ENCODE measurements around the gene TTC16.

TTC16 gene

DNA sequence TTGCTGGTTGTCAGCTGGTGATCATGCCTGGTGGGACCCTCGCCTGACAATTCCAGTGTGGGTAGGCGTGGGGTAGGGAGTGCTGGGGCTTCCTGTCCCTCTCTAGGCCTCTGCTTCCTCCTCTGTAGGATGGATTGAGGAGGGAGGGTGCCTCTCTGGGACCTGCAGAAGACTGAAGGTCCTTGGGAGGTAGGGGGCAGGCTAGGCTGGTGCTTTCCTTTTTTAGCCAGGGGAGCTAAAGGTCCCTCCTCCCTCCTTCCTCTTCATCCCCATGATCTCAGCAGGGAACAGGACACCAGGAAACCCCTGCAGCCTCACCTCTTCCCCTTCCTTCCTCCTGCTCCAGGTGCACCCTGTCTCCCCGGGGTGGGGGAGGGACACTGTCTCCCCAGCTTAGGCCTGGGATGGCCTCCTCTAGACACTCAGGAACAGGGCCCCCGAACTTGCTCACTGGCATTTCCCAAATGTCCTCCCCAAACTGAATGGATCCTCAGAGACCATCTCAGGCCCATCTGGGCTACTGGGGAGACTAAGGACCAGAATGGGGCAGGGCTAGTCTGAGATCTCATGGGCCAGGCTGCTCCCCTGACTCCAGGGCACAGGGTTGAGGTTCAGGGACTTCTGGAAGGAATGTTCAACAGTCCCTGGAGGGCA lies 54.2 kb downstream of the TTC16 start:
- DNase-seq: no peak

DNA sequence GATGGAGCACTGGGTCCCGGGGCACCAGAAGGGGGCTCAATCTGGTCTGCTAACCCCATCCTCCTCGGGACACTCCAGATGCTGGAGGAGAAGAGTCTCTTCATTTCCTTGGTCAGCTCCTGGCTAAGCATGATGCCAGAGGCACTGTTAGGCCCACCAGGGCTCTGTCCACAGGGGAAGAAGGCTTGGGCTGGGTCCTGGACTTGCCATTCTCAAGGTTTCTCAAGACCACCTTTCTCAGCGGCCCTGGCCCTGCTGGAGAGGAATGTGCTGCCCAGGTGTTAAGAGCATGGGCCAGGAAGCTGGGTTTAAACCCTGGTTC lies 54.7 kb downstream of the TTC16 start:
- DNase-seq: no peak

DNA sequence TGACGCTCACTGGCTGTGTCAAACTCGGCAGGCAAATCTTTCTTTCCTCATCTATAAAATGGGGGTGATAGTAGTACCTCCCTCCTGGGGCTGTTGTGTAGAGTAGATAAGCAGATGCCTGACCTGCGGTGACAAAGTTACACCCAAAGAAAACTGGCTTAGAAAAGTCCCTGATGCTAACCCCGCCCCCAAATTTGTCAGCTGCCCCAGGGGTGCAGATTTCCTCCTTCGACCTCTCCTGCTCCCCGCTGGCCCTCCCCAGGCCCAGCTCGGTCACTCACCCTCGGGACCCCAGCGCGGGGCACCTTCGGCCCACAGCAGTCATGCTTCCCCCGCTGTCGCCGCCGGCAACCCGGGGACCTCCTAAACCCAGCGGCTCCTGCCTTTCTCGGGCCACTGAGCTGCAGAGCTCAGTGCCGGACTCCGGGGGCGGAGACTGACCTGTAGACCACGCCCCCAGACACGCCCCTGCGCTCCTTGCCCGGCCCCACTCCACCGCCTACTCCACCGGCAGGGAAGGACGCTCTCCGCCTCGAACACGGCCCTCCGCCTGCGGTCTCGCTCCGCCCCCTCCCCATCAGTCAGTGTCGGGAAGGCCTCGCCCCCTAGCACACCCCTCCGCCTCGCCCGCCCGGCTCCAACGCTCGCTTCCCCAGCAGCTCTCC lies 55.2 kb downstream of the TTC16 start:
- DNase-seq: peak; percentile 97

DNA sequence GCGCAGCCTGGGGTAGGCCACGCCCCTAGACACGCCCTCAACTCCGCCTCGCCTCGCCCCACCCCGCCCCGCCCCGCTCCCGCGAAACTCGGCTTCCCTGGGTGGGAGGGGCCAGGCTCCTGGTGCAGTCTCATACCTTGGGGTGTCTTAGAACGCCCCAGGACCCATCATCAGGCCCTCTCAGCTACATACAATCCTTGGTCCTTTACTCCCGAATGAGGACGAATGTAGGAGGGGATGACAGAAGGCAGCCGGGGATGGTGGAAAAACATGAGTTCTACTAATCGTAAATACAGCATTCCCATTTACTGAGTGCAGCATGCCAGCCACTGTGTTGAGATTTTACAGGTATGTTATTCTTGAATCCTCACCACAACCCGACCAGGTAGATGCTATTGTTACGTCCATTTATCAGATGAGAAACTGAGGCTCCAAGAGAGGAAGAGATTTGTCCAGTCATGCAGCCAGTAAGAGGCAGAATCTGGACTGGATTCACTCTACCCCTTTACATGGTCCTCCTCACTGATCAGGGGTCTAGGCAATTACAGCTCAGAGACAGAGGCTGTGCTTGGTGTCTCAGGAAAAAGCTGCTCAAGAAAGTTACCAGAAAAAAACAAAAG lies 55.8 kb downstream of the TTC16 start:
- no peak for DNase-seq

DNA sequence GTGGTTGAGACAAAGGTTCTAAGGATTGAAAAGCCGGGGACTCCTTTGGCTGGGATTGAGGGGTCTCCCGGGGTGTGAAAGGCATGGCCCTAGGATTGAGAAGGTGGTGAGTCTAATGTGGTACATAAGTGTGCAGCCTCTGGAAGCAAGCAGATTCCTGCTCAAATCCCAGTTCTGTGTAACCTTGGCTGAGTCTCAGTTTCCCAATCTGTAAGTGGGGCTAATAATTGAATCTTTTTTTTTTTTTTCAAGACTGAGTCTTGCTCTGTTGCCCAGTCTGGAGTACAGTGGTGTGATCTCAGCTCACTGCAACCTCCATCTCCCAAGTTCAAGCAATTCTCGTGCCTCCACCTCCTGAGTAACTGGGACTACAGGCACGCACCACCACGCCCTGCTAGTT lies 56.7 kb downstream of the TTC16 start:
- no peak for DNase-seq

DNA sequence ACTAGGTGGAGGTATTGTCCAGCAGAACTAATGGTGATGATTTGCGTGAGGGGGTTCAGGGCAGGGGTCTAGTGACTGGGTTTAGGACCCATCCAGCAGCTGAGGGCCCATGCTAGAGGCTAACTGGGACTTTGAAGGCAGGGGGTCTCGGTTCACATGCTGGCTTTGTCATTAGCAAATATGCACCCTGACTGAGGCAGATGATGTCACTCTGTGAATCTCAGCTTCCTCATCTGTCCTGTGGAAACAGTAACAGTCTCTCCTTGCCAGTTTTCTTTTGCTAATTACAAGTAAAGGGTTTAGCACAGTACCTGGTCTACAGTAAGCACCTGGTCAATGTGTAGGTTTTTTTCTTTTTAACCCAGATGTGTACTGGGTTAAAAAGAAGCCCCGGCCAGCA lies 57.4 kb downstream of the TTC16 start:
- DNase-seq: no peak

DNA sequence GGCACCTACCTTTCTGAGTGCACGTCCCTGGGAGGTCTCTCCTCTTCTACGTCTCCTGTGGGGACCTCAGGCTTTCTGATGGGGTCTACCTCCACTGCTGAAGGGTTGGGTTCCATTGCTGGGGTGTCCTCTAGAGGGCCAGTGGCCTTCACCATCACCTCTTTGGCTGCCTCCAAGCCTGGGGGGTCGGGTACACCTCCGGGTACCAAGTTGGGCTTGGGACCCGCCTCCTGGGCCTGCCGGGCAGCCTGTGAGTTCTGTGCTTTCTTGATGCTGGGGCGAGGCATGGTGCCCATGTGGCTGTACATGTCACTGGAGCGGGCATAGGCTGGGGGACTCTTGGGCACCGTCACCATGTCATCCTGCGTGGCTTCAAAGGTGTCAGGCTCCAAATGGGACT lies 58.1 kb downstream of the TTC16 start:
- DNase-seq: no peak

DNA sequence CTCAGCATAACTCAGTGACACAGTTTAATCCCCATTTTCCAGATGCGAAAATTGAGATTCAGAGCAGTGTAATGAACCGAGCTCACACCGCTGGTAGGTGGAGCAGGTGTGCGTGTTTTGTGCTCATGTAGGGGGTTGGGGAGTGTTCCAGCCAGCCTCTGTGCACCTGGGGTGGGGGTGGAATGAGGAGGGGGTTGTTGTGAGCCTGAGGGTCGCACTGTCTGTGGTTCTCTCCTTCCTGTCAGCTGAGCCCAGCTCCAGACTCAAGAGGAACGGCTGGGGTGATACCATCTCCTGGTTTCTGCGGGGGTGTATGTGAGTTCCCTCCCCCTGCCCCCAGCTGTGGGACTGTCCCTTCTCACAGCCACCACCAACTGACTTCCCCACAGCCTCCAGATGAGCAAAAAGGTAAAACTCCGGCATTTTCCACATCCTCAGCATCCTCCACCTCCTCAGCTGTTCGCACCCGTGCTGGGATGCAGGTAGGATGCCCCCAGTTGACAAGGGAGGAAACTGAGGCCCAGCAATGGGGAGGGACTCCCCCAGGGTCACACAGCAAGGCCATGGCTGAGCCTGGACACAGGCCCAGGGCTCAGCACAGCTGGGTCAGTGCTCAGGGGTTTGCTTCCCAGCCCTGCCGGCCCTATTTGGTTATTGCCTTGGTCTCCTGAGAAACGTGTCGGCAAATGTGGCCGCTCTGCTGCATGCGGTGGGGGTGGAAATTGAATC lies 60.5 kb downstream of the TTC16 start:
- peak; percentile 84 for DNase-seq

DNA sequence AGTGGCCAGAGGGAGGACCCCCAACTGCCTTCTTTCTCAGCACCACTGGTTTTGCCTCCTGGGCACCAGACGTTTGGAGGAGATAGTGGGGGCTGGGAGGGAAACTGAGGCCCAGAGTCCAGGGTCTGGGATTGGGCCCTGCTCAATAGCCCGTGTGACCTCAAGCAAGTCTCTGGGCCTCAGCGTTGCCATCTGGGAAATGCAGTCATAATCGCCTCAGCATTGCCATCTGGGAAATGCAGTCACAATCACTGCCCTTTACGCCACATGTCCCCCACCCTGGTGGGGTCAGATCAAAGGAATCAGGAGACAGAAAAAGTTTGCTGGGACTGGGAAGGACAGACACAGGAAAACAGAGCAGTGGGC lies 61.0 kb downstream of the TTC16 start:
- no peak for DNase-seq

DNA sequence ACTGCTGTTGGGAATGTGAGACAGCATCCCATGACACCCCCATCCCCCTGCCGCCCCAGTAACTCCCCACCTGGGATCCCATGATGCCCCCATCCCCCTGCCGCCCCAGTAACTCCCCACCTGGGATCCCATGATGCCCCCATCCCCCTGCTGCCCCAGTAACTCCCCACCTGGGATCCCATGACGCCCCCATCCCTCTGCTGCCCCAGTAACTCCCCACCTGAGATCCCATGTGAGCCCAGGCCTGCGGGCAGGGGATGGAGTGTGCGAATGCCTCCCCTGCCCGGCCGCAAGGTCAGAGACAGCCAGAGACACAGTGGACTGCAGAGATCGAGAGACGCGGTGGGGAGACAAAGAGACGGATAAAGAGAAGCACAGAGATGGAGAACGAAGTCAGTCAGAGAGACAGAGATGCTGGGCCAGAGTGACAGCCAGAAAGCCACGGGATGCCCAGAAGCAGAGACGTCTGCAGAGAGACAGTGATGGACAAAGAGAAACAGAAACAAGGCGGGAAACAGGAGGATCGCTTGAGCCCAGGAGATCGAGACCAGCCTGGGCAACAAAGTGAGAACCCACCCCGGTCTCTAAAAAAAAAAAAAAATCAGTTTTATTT lies 61.6 kb downstream of the TTC16 start:
- no peak for DNase-seq

DNA sequence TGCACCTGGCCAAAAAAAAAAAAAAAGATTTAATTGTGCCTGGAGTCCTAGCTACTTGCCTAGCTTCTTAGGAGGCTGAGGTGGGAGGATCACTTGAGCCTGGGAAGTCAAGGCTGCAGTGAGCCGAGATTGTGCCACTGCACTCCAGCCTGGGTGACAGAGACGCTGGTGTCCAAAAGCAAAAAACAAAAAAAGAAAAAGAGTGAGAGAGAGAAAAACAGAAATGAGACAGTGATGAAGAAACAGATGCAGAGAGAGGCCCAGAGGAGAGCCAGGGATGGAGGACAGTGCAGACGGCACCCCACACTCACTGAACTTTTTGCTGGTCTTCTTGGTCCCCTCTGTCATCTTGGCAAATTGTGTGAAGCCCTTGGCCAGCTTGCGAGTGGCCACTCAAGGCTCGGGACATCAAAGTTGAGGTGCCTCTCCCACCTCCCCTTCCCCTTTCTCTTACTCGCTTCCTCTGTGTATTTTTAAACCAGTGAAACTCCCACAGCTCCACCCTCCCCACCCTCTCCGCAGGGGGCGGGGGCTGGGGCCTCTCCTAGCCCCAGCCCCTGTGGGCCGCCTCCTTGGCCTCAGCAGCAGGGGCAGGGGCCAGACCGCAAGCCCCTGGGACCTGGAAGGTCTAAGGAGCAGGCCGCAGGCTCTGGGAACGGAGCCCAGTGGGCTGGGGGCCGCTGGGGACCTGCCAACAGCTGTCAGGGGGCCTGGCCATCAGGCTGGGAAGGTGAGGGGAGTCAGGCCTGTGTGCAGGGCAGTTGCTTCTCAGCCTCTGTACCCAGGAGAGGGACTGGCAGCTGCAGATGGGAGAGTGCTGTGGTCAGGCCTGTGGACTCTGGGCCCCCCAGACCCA lies 62.6 kb downstream of the TTC16 start, which contains the start of gene SH2D3C:
SH2D3C (minus strand) TSS at position 387 of the 856 bp plus-strand sequence; CDS start at position 348, 39 bp downstream.
- peak; percentile 64 for DNase-seq

DNA sequence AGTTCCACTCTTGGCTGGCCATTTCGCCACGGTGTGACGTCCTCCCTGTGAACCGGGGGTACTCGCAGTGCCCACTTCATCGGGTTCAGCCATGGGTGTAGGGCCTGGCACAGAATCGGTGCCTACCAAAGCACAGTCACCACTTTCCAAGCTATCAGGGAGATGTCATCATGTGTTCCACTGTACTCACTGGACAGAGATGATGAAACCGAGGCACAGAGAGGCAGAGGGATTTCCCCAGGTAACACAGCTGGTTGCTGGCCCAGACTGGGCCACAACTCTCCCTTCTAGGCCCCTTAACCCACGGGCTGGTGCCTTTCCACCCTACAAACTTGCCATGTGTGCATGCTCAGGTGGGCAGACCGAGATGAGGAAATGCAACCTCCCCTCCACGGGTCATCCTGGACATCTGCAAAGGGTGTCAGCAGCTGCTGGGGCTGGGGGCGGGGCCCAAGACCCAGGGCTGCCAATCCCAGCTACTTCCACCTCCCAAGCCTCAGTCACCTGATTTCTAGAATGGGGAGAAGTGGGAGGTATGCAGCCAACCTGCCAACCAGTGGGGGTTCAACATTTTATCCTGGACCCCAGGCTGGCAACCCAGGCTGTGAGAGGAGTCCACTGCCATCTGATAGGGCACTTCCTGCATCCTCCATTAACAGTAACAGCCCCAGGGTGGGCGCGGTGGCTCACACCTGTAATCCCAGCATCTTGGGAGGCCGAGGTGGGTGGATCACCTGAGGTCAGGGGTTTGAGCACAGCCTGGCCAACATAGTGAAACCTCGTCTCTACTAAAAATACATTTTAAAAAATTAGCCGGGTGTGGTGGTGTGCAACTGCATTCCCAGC lies 63.5 kb downstream of the TTC16 start:
- peak; percentile 72 for DNase-seq

DNA sequence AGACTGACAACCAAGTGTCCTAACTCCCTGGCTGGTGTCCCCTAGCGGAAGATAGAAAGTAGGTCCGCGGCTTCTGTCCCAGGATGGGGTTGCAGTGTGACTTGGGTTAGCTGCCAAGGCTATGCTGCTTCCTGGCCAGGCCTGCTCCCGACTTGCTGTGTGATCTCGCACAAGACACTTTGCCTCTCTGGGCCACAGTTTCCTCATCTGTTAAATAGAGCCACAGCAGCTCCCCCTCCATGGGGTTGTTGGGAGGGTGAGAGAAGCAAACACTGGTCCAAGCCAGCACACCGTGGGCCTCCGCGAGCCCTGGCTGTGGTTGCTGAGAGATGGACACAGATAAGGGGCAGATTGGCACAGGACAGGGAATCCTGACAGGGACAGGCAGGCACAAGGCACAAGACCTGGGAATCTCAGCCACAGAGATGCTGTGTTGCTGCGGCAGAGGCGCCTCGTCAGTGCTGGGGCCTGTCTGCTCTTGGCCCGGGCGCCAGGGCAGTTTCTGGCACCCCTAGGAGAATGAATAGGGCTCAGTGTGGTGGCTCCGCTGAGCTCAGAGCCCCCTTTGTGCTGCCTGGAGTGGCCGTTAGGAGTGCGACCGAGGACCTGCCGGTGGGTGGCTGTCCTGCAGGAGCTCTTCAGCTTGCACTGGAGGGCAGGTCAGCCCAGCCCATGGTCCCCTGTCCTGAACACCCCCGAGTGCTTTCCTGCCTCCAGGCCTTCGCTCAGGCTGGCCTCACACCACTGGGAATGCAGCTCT lies 64.4 kb downstream of the TTC16 start:
- DNase-seq: no peak

DNA sequence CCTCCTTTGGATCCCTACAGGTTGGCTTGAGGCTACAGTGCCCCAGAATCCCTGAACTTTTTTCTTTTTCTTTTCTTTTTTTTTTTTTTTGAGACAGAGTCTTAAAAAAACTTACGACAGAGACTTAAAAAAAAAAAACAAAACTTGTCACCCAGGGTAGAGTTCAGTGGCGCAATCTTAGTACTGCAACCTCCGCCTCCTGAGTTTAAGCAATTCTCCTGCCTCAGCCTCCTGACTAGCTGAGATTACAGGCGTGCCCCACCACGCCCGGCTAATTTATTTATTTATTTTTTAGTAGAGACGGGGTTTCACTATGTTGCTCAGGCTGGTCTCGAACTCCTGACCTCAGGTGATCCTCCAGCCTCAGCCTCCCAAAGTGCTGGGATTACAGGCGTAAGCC lies 65.0 kb downstream of the TTC16 start:
- peak; percentile 59 for DNase-seq
